Central memory CD4-positive, alpha-beta T cell (primary cell): Measurements from ENCODE around the gene PTGIR.
A peak's percentile ranks its signal among the peaks of the same experiment; 100 is the strongest.

Source experiments
- DNase-seq: peaks from one replicate; pipeline ENCODE4 v3.0.0; 2022
- total RNA-seq, 3 experiments: gene quantifications; one replicate each; lab custom pipeline; 2026; lab: John Stamatoyannopoulos, UW

PTGIR gene, protein sequence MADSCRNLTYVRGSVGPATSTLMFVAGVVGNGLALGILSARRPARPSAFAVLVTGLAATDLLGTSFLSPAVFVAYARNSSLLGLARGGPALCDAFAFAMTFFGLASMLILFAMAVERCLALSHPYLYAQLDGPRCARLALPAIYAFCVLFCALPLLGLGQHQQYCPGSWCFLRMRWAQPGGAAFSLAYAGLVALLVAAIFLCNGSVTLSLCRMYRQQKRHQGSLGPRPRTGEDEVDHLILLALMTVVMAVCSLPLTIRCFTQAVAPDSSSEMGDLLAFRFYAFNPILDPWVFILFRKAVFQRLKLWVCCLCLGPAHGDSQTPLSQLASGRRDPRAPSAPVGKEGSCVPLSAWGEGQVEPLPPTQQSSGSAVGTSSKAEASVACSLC
- total RNA-seq = 0.77 to 3.5 (median 1.7) reads per million in 3 experiments

DNA sequence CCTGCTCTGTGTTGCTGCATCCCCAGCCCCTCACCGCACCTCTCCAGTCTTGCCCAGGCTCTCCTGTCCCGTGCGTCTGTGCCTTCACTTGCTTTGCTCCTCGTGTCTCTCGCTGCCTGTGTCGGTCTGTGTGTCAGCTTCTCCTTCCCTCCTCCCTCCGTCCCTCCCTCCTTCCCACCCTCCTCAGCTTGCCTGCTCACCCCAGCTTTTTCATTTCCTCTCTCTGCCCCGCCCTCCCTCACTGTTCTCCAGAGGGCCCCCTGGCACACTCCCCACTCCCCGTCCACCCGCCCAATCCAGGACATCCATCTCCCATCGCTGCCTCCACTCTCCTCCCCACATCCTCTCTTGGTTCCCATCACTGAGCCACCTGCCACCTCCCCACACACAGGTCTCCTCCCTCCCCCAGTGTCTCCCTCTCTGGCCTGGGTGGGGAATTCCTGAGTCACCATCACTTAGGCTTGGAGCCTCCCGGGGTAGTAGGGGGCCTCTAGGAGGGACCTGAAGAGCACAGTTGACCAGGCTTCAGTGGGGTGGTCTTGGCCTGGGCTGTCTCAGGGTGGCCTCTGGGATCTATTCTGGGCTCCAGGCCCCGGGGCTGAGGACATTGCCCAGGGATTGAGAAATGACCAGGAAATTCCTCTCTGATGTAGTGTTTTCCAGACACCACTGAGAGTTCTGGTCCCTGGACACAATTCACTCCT is at the start of gene PTGIR:
TSS of gene PTGIR (minus strand) at position 132 of the 704 bp plus-strand sequence. CDS start 864 bp downstream, outside the sequence.
- no peak for DNase-seq

DNA sequence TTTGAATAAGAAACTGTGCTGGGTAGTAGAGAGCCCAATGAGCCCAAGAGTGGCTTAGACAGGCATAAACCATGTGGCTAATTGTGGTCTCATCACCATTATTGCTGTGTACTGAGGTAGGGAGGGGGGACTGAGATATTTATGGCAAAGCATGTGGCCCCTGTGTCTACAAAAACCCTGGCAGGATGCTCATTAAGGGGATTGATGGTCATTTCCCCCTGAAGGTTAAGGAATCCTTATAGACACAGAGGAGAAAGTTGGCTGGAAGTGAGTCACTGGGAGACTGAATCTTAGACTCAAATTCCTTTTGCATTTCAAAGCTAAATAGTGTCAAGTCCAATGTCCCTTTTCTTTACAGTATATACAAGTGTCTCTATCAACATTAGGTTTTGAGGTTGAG is 45.9 kb upstream of the PTGIR start:
- no peak for DNase-seq

DNA sequence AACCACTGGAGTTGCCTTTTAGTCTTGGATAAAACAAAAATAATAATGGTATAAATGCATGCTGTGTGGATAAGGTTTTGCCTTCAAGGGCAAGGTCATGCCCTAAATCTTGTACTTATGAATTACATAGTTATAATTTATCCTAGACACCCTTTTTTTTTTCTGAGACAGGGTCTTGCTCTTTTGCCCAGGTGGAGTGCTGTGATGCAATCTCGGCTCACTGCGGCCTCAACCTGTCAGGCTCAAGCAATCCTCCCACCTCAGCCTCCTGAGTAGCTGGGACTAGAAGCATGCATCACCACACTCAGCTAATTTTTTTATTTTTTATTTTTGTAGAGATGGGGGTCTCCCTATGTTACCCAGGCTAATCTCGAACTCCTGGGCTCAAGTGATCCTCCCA is 43.8 kb upstream of the PTGIR start:
- no peak for DNase-seq

DNA sequence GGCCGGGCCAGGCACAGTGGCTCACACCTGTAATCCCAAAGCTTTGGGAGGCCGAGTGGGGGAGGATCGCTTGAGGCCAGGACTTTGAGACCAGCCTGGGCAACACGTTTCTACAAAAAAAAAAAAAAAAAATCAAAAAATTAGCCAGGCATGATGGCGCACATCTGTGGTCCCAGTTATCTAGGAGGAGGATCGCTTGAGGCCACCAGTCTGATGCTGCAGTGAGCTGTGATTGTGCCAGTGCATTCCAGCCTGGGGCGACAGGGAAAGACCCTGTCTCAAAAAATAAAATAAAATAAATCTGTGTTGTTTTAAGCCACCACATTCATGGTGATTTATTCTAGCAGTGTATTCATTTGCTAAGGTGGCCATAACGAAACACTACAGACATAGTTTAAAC is 40.2 kb upstream of the PTGIR start:
- no peak for DNase-seq

DNA sequence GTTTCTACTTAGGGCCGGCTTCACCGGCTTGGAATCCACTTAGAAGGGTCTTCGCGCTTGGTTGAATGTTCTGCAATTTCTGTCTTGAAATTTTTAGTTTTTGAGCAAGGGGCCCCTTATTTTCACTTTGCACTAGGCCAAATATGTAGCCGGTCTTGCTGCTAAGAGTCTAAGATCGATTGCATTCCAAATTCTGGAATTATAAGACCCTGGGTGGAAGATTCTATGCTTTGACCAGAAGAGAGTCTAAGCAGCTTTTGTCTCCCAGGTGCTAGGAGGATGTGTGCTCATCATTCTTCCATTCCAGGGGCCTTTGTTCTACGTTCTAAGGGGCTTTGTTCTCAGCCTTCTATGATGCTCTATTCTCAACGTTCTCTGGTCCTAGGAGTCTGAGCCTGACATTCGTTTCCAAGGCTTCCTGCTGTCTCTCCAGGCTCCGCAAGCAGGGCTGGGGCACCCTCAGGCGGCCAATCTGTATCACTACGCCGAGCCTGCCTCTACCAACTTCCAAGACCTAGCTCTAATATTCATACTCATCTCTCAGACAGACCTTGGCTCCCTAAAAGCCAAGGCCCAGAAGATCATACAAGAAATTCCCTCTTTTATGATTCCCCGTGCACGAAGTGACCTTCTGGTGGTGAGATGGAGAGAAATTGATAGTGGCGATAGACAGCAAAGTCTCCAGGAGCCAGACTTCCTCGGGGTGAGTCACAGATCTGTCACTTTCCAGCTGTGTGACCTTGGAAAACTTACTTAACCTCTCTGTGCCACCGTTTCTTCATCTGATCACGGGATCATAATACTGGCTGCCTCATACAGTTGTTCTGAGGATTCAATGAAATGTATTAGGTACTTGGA is 37.1 kb upstream of the PTGIR start:
- DNase-seq = peak; percentile 77

DNA sequence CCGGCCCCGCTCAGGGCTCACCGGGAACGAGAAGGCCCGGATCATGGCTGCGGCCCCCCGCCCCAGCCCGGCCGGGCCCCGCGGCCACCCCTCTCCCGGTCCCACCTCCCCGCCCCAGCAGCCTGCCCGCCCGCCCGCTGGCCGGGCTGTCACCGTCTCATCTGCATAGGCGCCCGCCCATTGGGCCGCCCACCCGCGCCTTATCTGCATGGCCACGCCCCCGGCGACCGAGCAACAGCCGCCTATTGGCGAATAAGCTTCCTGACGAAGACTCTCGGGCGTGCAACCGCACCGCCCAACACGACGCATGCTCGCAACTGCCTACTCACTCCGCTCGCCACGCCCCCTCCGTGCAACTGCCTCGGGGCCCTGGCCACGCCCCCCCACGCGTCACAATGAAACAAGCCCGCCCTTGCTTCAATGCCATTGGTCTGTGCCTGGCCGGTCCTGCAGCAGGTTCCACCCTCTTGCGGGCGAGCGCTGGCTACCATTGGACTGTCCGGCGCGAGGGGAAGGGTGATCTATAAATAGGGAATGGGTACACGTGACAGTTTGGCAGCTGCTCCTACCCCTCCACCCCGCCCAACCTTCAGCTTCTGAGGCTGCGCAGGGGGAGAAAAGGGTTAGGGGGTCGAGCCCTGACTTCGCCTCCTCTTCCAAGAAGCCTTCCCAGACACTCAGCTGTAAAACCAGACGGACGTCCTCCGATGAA is 36.3 kb upstream of the PTGIR start, which contains the start of gene DACT3:
TSS of gene DACT3 (minus strand) at position 163 of the 712 bp plus-strand sequence. CDS start at position 45, 118 bp downstream.
- DNase-seq = peak; percentile 100

DNA sequence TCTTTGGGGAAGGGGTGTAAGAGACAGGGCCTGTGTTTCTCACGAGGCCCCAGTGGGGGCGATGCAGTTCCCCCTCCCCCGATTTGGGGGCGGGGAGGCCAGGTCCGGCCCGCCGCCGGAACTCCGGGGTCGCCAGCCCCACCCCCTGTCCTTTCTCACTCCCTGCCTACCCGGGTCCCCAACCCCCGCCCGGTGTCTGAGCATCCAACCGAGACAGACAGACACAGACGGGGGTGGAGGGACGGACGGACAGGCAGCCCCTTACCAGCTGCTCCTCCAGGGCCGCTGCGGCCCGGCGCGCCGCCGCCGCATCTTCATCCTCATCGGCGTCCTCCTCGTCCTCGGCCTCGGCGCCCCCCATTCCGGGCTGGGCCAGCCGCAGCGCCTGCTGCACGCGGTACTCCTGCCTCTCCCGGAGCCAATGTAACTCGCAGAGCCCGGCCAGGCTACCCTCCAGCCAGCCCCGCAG is 35.7 kb upstream of the PTGIR start:
- DNase-seq = no peak

DNA sequence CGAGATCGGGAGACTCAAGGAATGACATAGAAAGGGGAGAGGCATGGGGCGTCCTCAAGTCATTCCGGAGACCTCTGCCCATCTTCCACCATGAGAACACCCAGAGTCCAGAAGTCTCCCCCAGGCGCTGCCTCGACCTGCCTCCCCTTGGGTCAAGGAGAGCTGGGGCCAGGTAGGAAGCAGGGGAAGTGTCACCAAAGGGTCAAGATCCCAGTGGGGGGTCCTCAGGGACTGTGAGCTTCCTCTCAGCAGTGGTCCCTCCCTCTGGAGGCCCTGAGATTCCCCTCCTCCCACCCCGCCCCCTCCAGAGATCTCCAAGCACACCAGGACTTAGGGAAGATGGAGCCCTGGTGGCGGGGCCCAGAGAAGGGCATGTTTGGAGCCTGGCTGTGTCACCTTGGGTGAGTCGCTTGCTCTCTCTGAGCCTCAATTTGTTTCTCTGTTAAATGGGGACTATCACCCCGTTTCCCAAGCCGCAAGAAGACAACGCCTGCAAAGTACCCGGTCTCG is 35.2 kb upstream of the PTGIR start:
- DNase-seq = no peak

DNA sequence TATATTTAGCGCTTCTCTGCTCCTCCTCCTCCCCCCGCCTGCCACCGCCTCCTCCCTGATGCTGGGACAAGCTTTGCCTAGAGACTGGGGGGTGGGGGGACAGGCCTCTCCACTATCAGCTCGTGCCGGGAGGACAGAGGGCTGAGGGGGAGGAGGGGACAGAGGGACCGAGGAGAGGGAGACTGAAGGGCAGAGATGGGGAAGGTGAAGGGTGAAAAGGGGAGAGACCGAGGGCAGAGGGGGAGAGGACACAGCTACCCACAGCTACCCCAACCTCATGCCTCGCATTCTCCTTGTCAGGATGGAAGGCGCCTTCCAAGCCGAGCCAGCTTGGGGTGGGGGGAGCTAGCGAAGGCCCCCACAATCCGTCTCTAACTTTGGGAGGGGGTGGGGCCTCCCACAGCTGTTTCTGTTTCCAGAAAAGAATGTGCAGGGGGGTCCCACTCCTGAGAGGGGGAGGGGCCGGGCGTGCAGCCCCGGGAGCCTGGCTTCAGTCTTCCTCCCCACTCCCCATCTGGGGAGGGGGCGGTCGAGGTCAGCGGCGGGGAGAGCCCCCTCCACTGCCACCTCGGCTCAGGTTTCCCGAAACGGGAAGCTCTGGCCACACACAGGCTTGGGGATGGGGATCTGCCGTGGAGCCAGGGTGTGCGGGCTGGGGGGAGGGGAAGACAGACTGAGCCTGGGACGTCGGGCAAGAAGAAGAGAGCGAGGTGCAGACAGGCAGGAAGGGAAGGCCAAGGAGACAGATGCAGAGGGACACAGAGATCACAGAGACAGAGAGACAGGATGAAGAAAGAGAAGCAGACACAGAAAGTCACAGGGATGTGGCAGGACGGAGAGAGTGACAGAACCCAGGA is 34.5 kb upstream of the PTGIR start:
- no peak for DNase-seq

DNA sequence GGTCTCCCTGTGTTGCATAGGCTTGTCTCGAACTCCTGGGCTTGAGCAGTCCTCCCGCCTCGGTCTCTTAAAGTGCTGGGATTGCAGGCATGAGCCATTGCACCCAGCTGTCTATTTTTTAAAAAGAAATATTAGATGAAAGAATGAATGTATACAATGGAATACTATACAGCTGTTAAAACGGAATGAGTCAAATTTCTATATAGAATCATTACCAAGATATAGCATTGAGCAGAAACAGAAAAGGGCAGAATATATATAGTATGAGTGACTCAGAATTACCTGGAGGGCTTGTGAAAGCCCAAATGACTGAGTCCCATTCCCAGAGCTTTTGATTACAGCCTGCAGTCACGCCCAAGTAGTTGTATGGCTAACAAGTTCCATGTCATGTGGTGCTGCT is 31.7 kb upstream of the PTGIR start:
- no peak for DNase-seq

DNA sequence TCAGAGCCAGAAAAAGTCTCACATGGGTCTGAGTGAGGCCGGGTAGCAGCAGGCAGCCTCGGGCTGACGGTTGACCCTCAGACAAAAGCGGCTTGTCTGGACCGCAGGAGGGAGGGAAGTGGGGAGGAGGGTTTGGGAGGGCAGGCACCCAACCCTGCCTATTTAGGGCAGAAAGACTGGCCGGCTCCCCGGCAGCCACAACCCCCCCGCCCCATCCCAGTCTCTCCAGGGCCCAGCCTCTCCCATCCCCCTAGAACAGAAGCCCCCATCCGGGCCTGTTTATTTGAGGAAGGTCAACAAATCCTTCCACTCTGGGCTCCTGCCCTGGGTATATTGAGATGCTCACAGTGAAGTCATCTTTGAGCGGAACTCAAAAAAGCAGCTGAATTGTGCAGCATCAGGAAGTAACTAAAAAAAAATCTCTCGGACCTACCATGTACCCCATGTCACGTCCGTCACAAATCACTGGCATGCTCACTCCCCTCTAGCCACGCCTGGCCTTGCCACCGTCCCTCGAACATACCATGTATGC is 29.8 kb upstream of the PTGIR start:
- no peak for DNase-seq

DNA sequence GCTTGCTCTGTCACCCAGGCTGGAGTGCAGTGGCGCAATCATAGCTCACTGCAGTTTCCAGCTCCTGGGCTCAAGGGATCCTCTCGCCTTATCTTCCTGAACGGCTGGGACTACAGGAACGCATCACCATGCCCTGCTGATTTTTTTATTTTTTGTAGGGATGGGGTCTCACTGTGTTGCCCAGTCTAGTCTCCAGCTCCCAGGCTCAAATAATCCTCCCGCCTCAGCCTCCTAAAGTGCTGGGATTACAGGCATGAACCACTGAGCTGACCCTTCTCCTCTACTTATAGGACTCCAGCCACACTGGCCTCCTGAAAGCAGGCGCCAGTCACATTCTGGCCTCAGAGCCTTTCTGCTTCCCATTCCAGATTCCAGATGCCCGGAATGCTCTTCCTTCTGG is 25.6 kb upstream of the PTGIR start:
- no peak for DNase-seq

DNA sequence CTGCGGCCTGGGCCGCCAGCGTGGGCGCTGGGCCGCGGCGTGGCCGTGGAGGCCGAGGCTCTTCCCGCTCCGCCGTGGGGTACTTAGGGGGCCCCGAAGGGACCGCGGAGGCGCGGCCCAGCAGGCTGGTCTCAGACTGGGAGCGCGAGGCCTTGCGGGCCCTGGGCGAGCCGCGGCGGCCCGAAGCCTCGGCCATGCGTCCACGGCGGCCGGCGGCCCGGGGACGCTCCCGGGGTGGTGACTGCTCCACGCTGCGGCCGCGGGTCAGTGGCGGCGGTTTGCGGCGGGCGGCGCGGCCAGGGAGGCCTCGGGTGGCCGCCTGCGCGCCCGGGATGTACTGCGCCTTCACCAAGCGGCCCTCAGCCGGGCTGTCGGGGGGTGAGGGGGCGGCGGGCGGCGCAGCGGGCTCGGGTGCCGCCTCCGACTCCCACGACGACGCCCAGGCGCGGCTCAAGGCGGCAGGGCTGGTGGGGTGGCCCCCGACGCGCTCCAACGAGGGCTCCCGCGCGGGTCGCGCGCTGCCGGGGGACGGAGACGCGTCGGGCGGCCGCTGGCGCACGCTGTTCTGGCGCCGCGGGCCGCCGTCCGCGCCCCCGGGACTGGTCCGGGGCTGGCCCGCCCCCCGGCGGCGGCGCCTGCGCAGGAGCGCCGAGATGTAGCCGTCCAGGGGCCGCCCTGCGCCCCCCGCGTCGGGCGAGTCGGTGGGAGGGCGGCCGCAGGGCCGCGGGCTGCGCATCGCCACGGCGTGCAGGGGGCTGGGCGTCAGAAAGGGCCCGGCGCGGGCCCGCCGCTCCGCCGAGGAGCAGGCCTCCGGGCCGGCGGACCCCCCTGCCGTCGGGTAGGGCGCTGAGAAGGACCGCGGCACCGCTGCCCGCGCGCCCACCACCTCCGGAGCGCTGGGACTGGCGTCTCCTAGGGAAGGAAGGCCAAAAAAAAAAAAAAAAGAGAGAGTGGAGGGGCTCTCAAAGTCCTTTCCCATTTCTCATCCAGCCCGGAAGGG is 24.4 kb upstream of the PTGIR start:
- no peak for DNase-seq

DNA sequence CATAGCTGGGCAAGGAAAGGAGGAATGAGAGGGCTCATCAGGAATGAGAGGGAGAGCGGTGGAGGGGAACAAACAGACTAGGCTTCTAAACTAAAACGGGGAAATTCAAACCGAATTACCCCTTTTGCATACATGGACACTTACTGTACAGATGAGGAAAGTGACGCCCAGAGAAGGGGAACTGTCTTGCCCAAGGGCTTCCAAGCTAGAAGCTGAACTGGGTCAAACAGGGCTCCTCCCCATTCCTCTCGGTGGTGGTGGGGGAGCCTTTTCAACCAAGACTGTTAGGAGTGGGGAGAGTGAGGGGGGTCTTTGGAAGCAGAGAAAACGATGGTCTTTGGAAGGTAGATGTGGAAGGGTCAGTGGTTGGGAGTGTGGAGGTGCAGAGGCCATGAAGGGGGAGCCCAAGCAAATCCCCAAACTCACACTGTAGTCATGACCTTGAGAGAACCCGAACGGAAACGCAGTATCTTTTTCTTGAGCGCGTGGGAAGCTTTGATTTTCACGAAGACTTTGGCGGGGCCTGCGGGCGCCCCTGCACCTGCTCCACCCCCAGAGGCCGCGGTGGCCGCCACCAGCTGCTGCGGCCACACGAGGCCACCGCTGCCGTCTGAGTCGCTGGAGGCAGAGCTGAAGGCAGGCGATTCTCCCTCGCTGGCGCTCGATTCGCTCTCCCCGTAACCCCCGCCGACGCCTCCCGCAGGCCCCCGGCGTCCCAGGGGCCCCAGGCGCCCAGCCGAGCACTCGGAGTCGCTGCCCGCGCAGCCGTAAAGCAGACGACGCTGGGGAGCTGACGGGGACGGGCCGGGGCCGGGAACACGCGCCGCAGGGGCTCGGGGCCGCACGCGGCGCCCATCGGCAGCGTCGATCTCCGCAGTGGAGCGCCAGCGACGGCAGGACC is 23.4 kb upstream of the PTGIR start:
- DNase-seq = no peak

DNA sequence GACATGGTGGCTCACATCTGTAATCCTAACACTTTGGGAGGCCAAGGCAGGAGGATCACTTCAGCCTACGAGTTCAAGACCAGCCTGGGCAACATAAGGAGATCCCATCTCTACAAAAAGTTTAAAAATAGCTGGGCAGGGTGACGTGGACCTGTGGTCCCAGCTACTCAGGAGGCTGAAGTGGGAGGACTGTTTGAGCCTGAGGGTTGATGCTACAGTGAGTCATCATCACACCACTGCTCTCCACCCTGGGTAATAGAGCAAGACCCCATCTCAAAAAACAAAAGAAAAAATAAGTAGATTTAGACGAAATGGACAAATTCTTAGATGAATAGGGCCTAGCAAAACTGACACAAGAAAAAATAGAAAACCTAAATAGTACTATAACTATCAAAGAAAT is 21.5 kb upstream of the PTGIR start:
- no peak for DNase-seq

DNA sequence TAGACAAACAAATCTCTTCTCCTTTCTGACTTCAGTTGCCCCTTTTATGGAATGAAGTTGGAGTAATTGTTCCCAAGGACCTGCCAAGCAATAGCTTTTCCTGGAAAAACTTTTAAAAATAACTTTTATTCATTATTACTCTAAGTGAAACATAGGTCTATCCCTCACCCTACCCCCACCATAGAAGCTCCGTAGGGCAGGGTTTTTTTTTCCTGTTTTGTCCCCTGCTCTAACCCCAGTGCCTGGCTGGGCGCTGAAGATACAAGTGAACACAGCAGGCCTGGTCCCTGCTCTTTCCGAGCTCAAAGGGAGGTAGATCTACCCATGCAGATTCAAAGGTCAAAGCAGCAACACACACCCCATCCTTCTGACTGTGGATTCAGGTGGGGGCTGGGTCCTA is 19.8 kb upstream of the PTGIR start:
- no peak for DNase-seq

DNA sequence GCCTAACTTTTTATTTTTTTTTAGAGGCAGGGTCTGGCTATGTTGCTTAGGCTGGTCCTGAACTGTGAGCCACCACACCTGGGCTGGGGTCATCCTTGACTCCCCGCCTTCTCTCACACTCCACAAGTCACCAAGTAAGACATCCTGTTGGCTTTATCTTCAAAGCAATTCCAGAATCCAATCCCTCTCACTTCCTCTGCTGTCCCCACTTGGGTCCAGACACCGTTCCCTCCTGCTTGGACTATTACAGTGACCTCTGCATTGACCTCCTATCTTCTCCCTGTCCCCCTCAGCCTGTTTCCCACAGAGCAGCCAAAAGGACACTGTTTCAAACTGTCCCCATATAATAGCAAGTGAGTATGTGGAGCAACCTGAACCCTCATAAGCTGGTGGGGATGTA is 15.8 kb upstream of the PTGIR start:
- no peak for DNase-seq
